Measurements from ENCODE around the gene SMYD1.

Gene SMYD1

GRCh38 chr2:88048541-88048940 is 19.1 kb upstream of the SMYD1 start:
- no peak for DNase-seq (ENCODE audit: extremely low read depth, low read depth)
- TF ChIP-seq, protein P1, sequence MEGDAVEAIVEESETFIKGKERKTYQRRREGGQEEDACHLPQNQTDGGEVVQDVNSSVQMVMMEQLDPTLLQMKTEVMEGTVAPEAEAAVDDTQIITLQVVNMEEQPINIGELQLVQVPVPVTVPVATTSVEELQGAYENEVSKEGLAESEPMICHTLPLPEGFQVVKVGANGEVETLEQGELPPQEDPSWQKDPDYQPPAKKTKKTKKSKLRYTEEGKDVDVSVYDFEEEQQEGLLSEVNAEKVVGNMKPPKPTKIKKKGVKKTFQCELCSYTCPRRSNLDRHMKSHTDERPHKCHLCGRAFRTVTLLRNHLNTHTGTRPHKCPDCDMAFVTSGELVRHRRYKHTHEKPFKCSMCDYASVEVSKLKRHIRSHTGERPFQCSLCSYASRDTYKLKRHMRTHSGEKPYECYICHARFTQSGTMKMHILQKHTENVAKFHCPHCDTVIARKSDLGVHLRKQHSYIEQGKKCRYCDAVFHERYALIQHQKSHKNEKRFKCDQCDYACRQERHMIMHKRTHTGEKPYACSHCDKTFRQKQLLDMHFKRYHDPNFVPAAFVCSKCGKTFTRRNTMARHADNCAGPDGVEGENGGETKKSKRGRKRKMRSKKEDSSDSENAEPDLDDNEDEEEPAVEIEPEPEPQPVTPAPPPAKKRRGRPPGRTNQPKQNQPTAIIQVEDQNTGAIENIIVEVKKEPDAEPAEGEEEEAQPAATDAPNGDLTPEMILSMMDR (IDR thresholded peaks at IDR 0.05; ENCODE audit: low read depth, low read length), result no peak

GRCh38 chr2:88049622-88050021 is 18.0 kb upstream of the SMYD1 start:
- TF ChIP-seq, protein P1 (IDR thresholded peaks at IDR 0.05; ENCODE audit: low read depth, low read length), result no peak
- no peak for DNase-seq (ENCODE audit: extremely low read depth, low read depth)

GRCh38 chr2:88051792-88052191 is 15.8 kb upstream of the SMYD1 start:
- TF ChIP-seq, protein P1 (IDR thresholded peaks at IDR 0.05; ENCODE audit: low read depth, low read length), result no peak

DNA sequence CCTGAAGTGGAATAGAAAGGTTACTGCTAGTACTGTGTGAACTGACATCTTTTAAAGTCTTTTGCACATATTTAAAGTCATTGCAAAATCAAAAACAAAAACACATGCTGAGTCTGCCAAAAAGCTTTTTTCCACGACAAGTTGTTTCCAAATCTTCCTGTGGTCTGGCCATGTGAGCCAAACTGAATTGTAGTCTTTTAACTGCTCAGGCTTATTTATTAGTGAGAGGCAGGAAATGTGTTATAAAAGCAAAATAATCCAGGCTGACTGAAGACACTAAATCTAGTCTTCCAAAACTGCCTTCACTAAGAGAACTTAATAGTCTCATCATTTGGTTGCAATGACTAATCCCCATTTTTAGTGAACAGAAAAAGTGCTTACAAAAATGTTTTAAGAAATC is 14.3 kb upstream of the SMYD1 start:
- TF ChIP-seq, protein P1 (IDR thresholded peaks at IDR 0.05; ENCODE audit: low read depth, low read length), result no peak
- peak; percentile 47 for DNase-seq (ENCODE audit: extremely low read depth, low read depth)

More at GRCh38 chr2:88051792-88052191, 15.8 kb upstream of the SMYD1 start:
- no peak for DNase-seq (ENCODE audit: extremely low read depth, low read depth)

GRCh38 chr2:88053934-88054781 is 13.5 kb upstream of the SMYD1 start:
- DNase-seq (ENCODE audit: extremely low read depth, low read depth), result no peak
- TF ChIP-seq, protein P1 (IDR thresholded peaks at IDR 0.05; ENCODE audit: low read depth, low read length), result no peak

GRCh38 chr2:88054782-88055370 is 12.7 kb upstream of the SMYD1 start:
- TF ChIP-seq, protein P1 (IDR thresholded peaks at IDR 0.05; ENCODE audit: low read depth, low read length), result no peak
- DNase-seq (ENCODE audit: extremely low read depth, low read depth), result no peak

Measured in AG09319 (cell line).